Psoas muscle (tissue), 8 donors: ENCODE data around the gene HRH1. TPM values are rescaled to one million over a fixed set of nuclear protein-coding genes. Genes with fewer than 3 reads are reported as not detected.
"Not testable (repeated sequence)": the region's sequence is repeated elsewhere in the genome, so short reads cannot be mapped to it uniquely, and the experiment has no call there.

Experiments used
- ATAC-seq, 4 donors: fragments of 200-7000 bp; cut with Tn5 transposase; one replicate each; pipeline ENCODE4 v1.9.1; 2020; ENCODE audit warnings: moderate library complexity in 3 of 4, mild to moderate bottlenecking in 2 of 4
- DNase-seq, 2 donors: peaks; one replicate each; pipeline ENCODE4 v3.0.0-alpha.2; 2020
- H3K27ac ChIP-seq: fragments of 200-600 bp; one replicate; pipeline ENCODE4 v1.8.0; 2022
- H3K27me3 ChIP-seq, 3 donors: fragments of 200-600 bp in 1 of 3; one replicate each; pipeline versions ENCODE4 v1.6.1 to v1.8.0; 2013 to 2022; ENCODE audit warnings: low read length in 2 of 3, mild to moderate bottlenecking in 2 of 3, moderate library complexity in 1 of 3; ENCODE audit not compliant: insufficient read depth in 3 of 3
- H3K36me3 ChIP-seq, 2 donors: fragments of 200-600 bp in 1 of 2; one replicate each; pipeline versions ENCODE4 v1.6.1 to v1.8.0; 2013 to 2022; ENCODE audit warnings: low read depth in 1 of 2, mild to moderate bottlenecking in 1 of 2, moderate library complexity in 1 of 2; ENCODE audit not compliant: insufficient read depth in 1 of 2
- H3K4me1 ChIP-seq: fragments of 200-600 bp; one replicate; pipeline ENCODE4 v1.8.0; 2022
- H3K4me3 ChIP-seq: fragments of 200-600 bp; one replicate; pipeline ENCODE4 v1.8.0; 2022; ENCODE audit warnings: mild to moderate bottlenecking
- H3K9me3 ChIP-seq: fragments of 200-600 bp; one replicate; pipeline ENCODE4 v1.8.0; 2022
- CTCF ChIP-seq: fragments of 200-600 bp; IDR thresholded peaks from one replicate; pipeline ENCODE4 v1.8.0; 2022; ENCODE audit warnings: antibody characterized with exemption
- WGBS, 3 donors: extraction: QIAGEN DNeasy Blood & Tissue Kit; methylation state at CpG; one replicate each; pipeline versions ENCODE4 v1.1.6 to v1.1.7; 2013; 5-methylcytosine and 5-hydroxymethylcytosine counted together
- intact Hi-C, 2 donors: fragments of 100-400 bp; cut with DNase I; formaldehyde crosslinking; loops; one replicate each; pipeline versions ENCODE4 v1.11.0 to v1.14.2; 2022
- polyA plus RNA-seq, 3 donors: library from polyadenylated mRNA; stranded (reverse); fragments of 200-250 nt; gene quantifications; one replicate each; pipeline ENCODE4 v1.2.3, GENCODE V29; 2013
- total RNA-seq, 4 donors: library from RNA; stranded (reverse); fragmentation: NEBNext Ultra II Directional in 2 of 4; extraction: Animal tissue kit (Norgen Biotek cat#: 25700) in 2 of 4; gene quantifications; one replicate each; pipeline versions ENCODE4 v1.2.1 to v1.2.4, GENCODE V29; 2021 to 2023
- donor health status: healthy with polysubstance abuse.
- donor health status: DM: no; HTN: no; CAD: no; lungs with moderate emphysema.
- donor health status: Bipolar disorder and iron deficiency.
- donor health status: healthy.
- donor health status: DM: yes; HTN: yes; CAD: no.
- donor health status: DM: no; HTN: no; CAD: no.
- donor health status: DM: no; HTN: no; CAD: no.
- donor health status: DM: yes; HTN: yes; CAD: no.

Gene HRH1
- total and polyA plus RNA-seq, 7 donors, result 0.29 to 1.5 (median 1.2) TPM

GRCh38 chr3:11213810-11214450 lies 59.6 kb downstream of the HRH1 start:
- intact Hi-C loops, result no loop called here
- Histone ChIP-seq H3K4me1 (no peaks in the 10 kb centered on the region), H3K27me3 (no peaks in the 10 kb centered on the region), H3K4me3 (no peak overlapping the region), H3K36me3 (no peaks in the 10 kb centered on the region), H3K27ac (no peak overlapping the region), H3K9me3 (no peaks in the 10 kb centered on the region)
- no peak for ATAC-seq
- DNase-seq, result no peak
- 72 to 77% (median 77%) methylated on average over 12 of the region's 12 CpGs for WGBS, 3 donors
- no peak for TF ChIP-seq CTCF

GRCh38 chr3:11214451-11214978 lies 60.2 kb downstream of the HRH1 start:
- intact Hi-C loops, result no loop called here
- Histone ChIP-seq H3K27ac (no peak overlapping the region), H3K4me3 (no peak overlapping the region), H3K36me3 (no peaks in the 10 kb centered on the region), H3K9me3 (no peaks in the 10 kb centered on the region), H3K4me1 (no peaks in the 10 kb centered on the region), H3K27me3 (no peaks in the 10 kb centered on the region)
- WGBS, 3 donors, result 74 to 96% (median 90%) methylated on average over 1 of the region's 1 CpG
- TF ChIP-seq CTCF, result no peak
- DNase-seq (no peak), ATAC-seq (no peak)

GRCh38 chr3:11217370-11217769 lies 63.1 kb downstream of the HRH1 start:
- H3K27ac ChIP-seq, H3K4me3 ChIP-seq, DNase-seq, H3K9me3 ChIP-seq, H3K27me3 ChIP-seq, ATAC-seq, H3K4me1 ChIP-seq, H3K36me3 ChIP-seq, intact Hi-C loops: not testable (repeated sequence)
- 82 to 92% (median 92%) methylated on average over 6 of the region's 6 CpGs for WGBS, 3 donors

- no peak overlapping the region for H3K27ac ChIP-seq
- intact Hi-C loops, result no loop called here
- no peak for ATAC-seq
Observed at GRCh38 chr3:11220230-11220629, 65.9 kb downstream of the HRH1 start.

More at GRCh38 chr3:11220230-11220629, 65.9 kb downstream of the HRH1 start:
- Histone ChIP-seq H3K9me3 (no peaks in the 10 kb centered on the region), H3K27me3 (no peaks in the 10 kb centered on the region), H3K36me3 (no peaks in the 10 kb centered on the region), H3K4me3 (no peak overlapping the region), H3K4me1 (no peaks in the 10 kb centered on the region)
- DNase-seq, result no peak
- WGBS, 3 donors, result 77 to 82% (median 79%) methylated on average over 8 of the region's 8 CpGs
- TF ChIP-seq CTCF, result no peak
